Nucleus accumbens (tissue), 56 donors: ENCODE measurements around the gene ZNF316.
"Not testable (repeated sequence)": the region's sequence is repeated elsewhere in the genome, so short reads cannot be mapped to it uniquely, and the experiment has no call there.

Experiments
- DNase-seq, 56 donors: peaks; one replicate each; lab custom pipeline; 2025; lab: John Stamatoyannopoulos, UW

Gene ZNF316

DNA sequence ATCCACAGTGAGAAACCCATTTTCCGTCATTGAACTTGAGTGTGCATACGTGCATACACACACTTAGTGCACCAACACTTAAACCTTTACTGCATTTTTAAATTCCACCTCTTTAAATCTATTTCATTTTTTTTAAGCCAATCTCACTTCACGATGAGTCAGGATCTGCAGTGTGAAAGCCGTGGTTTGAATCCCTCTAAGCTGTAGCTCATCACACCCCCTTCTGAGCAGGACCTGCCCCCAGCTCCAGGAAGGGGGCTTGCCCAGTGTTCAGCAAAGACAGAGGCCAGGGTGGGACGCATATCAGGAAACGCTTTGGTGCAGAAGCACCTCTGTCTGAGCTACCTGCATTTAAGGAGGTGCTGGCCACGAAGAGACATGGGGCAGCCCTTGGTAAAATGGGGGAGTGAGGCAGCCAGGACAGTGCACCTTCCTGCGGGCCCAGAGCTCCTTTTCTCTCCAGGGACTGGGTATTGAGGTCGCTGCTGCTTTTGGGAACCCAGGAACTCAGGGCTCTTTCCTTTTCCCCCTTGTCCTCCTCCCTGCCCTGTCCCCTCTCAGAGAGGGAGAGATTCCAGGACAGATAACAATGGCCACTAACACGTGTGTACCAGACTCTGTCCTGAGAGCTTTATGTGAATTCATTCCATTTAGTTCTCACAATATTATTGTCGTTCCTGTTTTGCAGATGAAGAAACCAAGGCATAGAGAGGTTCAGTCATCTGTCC is 21.7 kb downstream of the ZNF316 start:
- peak in 1 of 56 donors; percentile 29 for DNase-seq

DNA sequence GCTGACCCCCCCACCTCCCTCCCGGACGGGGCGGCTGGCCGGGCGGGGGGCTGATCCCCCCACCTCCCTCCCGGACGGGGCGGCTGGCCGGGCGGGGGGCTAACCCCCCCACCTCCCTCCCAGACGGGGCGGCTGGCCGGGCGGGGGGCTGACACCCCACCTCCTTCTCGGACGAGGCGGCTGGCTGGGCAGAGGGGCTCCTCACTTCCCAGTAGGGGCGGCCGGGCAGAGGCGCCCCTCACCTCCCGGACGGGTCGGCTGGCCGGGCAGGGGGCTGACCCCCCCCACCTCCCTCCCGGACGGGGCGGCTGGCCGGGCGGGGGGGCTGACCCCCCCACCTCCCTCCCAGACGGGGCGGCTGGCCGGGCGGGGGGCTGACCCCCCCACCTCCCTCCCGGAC is 33.7 kb downstream of the ZNF316 start:
- DNase-seq, result not testable (repeated sequence)

DNA sequence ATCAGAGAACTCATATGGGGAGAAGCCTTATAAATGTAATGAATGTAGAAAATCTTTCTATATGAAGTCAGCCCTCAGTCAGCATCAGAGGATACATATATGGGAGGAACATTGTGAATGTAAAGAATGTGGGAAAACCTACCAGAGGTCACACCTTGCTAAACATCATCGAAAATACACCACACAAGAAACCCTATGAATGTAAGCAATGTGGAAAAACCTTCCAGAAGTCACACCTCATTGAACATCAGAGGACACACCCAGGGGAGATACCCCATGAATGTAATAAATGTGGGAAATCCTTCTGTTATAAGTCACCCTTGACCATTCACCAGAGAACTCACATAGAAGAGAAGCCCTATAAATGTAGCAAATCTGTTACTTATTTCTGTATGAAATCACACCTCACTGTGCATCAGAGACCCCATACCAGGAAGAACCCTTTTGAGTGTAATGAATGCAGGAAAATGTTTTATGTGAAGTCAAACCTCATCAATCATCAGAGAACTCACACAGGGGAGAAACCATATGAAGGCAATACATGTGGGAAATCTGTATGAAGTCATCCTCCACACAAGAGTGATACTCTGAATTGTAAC is 38.8 kb downstream of the ZNF316 start:
- no peak for DNase-seq

DNA sequence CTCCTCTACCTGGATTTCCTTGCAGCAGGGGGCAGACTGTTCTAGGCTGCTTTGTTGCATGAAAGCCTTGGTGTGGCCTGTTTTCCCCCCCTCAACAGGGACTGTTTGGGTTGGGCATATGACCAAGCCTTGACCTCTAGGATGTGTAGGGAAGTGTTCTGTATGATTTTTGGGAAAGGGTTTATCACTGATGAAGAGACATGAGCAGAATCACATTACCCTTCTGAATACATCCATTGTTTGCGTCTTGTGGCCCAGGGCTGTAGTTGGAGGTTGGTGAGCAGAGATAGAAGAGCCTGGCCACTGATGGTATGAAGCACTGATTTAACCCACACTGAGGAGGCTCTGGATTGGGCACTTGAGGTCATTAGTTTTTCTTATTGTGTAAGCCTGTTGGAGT is 43.0 kb downstream of the ZNF316 start:
- no peak for DNase-seq

- DNase-seq, result no peak
Observed at GRCh38 chr7:6691103-6691502, 54.0 kb downstream of the ZNF316 start.

GRCh38 chr7:6691609-6692106 is 54.5 kb downstream of the ZNF316 start:
- DNase-seq, result no peak

GRCh38 chr7:6700793-6701192 is 63.7 kb downstream of the ZNF316 start:
- DNase-seq, result no peak

GRCh38 chr7:6701860-6702259 is 64.7 kb downstream of the ZNF316 start:
- no peak for DNase-seq
